SK-N-SH treated with all-trans-retinoic acid at 6 μM for 48 hours (cell line): ENCODE results near the gene EN1.

ENCODE experiments used
- ATAC-seq: fragments of 200-7000 bp; cut with Tn5 transposase; 3 replicates; pipeline ENCODE4 v1.9.1; 2020; ENCODE audit warnings: mild to moderate bottlenecking, moderate library complexity
- ARNTL ChIP-seq: fragments of 450-650 bp; formaldehyde crosslinking; IDR thresholded peaks from 2 replicates; pipeline ENCODE4 v1.5.0; 2020; ENCODE audit warnings: low read depth, mild to moderate bottlenecking, moderate library complexity, borderline replicate concordance
- BACH2 ChIP-seq: fragments of 250-450 bp; sonication (Bioruptor Pico); IDR thresholded peaks from 2 replicates; pipeline ENCODE4 v1.9.0; 2021; ENCODE audit warnings: mild to moderate bottlenecking, borderline replicate concordance
- CSDC2 ChIP-seq: fragments of 250-450 bp; sonication (Bioruptor Pico); IDR thresholded peaks from 2 replicates; pipeline ENCODE4 v1.5.0; 2020; ENCODE audit warnings: mild to moderate bottlenecking, moderate library complexity
- CSRNP3 ChIP-seq: fragments of 250-450 bp; sonication (Bioruptor Pico); IDR thresholded peaks from 2 replicates; pipeline ENCODE4 v1.5.1; 2021; ENCODE audit warnings: mild to moderate bottlenecking, moderate library complexity
- ESRRG ChIP-seq: fragments of 250-450 bp; sonication (Bioruptor Pico); IDR thresholded peaks from 2 replicates; pipeline ENCODE4 v1.6.1; 2021; ENCODE audit warnings: mild to moderate bottlenecking
- GLIS3 ChIP-seq: fragments of 250-450 bp; sonication (Bioruptor Pico); IDR thresholded peaks from 2 replicates; pipeline ENCODE4 v1.5.0; 2020; ENCODE audit warnings: mild to moderate bottlenecking, moderate library complexity
- ISL1 ChIP-seq: fragments of 250-450 bp; sonication (Bioruptor Pico); IDR thresholded peaks from 2 replicates; pipeline ENCODE4 v2.1.2; 2022; ENCODE audit warnings: mild to moderate bottlenecking, moderate library complexity
- OSR1 ChIP-seq: fragments of 250-450 bp; sonication (Bioruptor Pico); IDR thresholded peaks from 2 replicates; pipeline ENCODE4 v1.8.0; 2022; ENCODE audit warnings: moderate library complexity, mild to moderate bottlenecking, inconsistent platforms
- PPARA ChIP-seq: fragments of 250-450 bp; sonication (Bioruptor Pico); IDR thresholded peaks from 2 replicates; pipeline ENCODE4 v1.5.0; 2020; ENCODE audit warnings: mild to moderate bottlenecking, borderline replicate concordance
- RARB ChIP-seq: fragments of 250-450 bp; sonication (Bioruptor Pico); IDR thresholded peaks from 2 replicates; pipeline ENCODE4 v1.8.0; 2021; ENCODE audit warnings: mild to moderate bottlenecking, moderate library complexity
- SNAI2 ChIP-seq: fragments of 250-450 bp; sonication (Bioruptor Pico); IDR thresholded peaks from 2 replicates; pipeline ENCODE4 v1.5.0; 2020; ENCODE audit warnings: mild to moderate bottlenecking, moderate library complexity
- TCF4 ChIP-seq: fragments of 250-450 bp; sonication (Bioruptor Pico); IDR thresholded peaks from 2 replicates; pipeline ENCODE4 v1.8.0; 2021; ENCODE audit warnings: mild to moderate bottlenecking, moderate library complexity, borderline replicate concordance
- TOX ChIP-seq: fragments of 250-450 bp; sonication (Bioruptor Pico); IDR thresholded peaks from 2 replicates; pipeline ENCODE4 v1.8.0; 2021; ENCODE audit warnings: mild to moderate bottlenecking, moderate library complexity, borderline replicate concordance
- TSHZ2 ChIP-seq: fragments of 250-450 bp; sonication (Bioruptor Pico); IDR thresholded peaks from 2 replicates; pipeline ENCODE4 v1.5.0; 2020; ENCODE audit warnings: mild to moderate bottlenecking, moderate library complexity
- ZC3H10 ChIP-seq: fragments of 250-450 bp; sonication (Bioruptor Pico); IDR thresholded peaks from 2 replicates; pipeline ENCODE4 v1.5.1; 2021; ENCODE audit warnings: mild to moderate bottlenecking, moderate library complexity
- ZFP3 ChIP-seq: fragments of 250-450 bp; sonication (Bioruptor Pico); IDR thresholded peaks from 2 replicates; pipeline ENCODE4 v1.5.0; 2020; ENCODE audit warnings: mild to moderate bottlenecking, moderate library complexity
- ZFP30 ChIP-seq: fragments of 450-650 bp; formaldehyde crosslinking; IDR thresholded peaks from 2 replicates; pipeline ENCODE4 v1.5.0; 2022; ENCODE audit warnings: mild to moderate bottlenecking, moderate library complexity
- ZNF565 ChIP-seq: fragments of 450-650 bp; formaldehyde crosslinking; conservative IDR thresholded peaks from 2 replicates; pipeline ENCODE4 v1.5.0; 2020; ENCODE audit warnings: low read depth, mild to moderate bottlenecking, moderate library complexity
- ZNF70 ChIP-seq: fragments of 450-650 bp; formaldehyde crosslinking; IDR thresholded peaks from 2 replicates; pipeline ENCODE4 v1.5.0; 2020; ENCODE audit warnings: mild to moderate bottlenecking, moderate library complexity
- ZNF8 ChIP-seq: fragments of 450-650 bp; formaldehyde crosslinking; IDR thresholded peaks from 2 replicates; pipeline ENCODE4 v1.5.0; 2020; ENCODE audit warnings: mild to moderate bottlenecking, moderate library complexity
- TF ChIP-seq, protein P1 (sequence below): fragments of 250-450 bp; sonication (Bioruptor Pico); IDR thresholded peaks from 2 replicates; pipeline ENCODE4 v1.5.1; 2020; ENCODE audit warnings: low read depth, mild to moderate bottlenecking, moderate library complexity
- TF ChIP-seq, protein P2 (sequence below): fragments of 250-450 bp; sonication (Bioruptor Pico); IDR thresholded peaks from 2 replicates; pipeline ENCODE4 v1.8.0; 2020; ENCODE audit warnings: mild to moderate bottlenecking, moderate library complexity, borderline replicate concordance

EN1 gene

DNA sequence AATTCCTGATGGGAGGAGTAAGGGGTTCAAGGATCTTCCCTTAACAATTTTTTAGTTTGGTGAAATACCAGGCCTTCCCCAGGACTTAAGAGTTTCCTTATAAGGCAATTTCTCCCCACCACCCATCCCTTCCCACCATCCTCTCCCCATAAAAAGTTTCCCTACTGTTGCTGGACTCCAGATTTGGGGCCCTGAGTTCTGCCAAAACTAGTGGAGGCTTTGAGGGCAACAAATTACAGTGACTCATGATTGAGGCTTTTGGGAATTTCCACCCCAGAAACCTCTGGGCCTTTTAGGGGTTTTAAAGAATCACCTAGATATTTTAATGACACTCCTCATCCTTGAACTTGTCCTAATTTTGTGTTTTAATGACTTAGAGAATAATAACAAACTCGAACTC, 14.3 kb upstream of the EN1 start:
- ATAC-seq = no peak
- TF ChIP-seq ZNF565 (CRISPR knock-in tag) = no peak
- TF ChIP-seq ISL1 (CRISPR knock-in tag) = no peak
- TF ChIP-seq TSHZ2 (CRISPR knock-in tag) = no peak
- no peak for TF ChIP-seq ZFP30 (CRISPR knock-in tag)
- TF ChIP-seq, protein P1, sequence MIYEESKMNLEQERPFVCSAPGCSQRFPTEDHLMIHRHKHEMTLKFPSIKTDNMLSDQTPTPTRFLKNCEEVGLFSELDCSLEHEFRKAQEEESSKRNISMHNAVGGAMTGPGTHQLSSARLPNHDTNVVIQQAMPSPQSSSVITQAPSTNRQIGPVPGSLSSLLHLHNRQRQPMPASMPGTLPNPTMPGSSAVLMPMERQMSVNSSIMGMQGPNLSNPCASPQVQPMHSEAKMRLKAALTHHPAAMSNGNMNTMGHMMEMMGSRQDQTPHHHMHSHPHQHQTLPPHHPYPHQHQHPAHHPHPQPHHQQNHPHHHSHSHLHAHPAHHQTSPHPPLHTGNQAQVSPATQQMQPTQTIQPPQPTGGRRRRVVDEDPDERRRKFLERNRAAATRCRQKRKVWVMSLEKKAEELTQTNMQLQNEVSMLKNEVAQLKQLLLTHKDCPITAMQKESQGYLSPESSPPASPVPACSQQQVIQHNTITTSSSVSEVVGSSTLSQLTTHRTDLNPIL = no peak
- TF ChIP-seq ZFP3 (CRISPR knock-in tag) = no peak
- no peak for TF ChIP-seq CSDC2 (CRISPR knock-in tag)
- TF ChIP-seq BACH2 (CRISPR knock-in tag) = no peak
- no peak for TF ChIP-seq ZC3H10 (CRISPR knock-in tag)
- TF ChIP-seq, protein P2, sequence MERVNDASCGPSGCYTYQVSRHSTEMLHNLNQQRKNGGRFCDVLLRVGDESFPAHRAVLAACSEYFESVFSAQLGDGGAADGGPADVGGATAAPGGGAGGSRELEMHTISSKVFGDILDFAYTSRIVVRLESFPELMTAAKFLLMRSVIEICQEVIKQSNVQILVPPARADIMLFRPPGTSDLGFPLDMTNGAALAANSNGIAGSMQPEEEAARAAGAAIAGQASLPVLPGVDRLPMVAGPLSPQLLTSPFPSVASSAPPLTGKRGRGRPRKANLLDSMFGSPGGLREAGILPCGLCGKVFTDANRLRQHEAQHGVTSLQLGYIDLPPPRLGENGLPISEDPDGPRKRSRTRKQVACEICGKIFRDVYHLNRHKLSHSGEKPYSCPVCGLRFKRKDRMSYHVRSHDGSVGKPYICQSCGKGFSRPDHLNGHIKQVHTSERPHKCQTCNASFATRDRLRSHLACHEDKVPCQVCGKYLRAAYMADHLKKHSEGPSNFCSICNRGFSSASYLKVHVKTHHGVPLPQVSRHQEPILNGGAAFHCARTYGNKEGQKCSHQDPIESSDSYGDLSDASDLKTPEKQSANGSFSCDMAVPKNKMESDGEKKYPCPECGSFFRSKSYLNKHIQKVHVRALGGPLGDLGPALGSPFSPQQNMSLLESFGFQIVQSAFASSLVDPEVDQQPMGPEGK (CRISPR knock-in tag) = no peak
- TF ChIP-seq PPARA = no peak
- TF ChIP-seq TCF4 (CRISPR knock-in tag) = no peak
- TF ChIP-seq RARB = no peak
- TF ChIP-seq ZNF70 (CRISPR knock-in tag) = no peak
- TF ChIP-seq ARNTL = no peak
- no peak for TF ChIP-seq SNAI2 (CRISPR knock-in tag)
- TF ChIP-seq CSRNP3 (CRISPR knock-in tag) = no peak
- TF ChIP-seq ESRRG (CRISPR knock-in tag) = no peak
- no peak for TF ChIP-seq ZNF8 (CRISPR knock-in tag)

DNA sequence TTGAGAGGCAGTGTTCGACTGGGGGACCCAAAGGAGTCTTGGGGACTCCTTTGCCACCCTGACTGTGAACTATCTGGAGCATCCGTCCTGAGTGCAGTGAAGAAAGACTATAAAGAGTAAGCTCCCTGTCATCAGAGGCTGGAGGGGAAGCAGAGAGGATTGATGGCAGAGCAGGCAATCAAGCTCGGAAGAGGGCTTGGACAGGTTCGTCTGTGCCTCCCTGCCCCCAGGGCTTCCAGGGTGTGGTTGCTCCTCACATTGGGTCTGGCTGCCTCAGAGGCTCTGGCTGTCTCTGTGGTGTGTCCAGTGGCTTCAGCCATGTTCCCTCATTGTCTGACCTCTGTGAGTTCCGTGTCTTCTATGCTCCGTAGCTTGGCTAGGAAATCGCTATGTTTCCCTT, 13.8 kb upstream of the EN1 start:
- no peak for ATAC-seq
- TF ChIP-seq OSR1 (CRISPR knock-in tag) (no peak), SNAI2 (CRISPR knock-in tag) (no peak), TOX (CRISPR knock-in tag) (no peak), GLIS3 (CRISPR knock-in tag) (no peak), ZFP30 (CRISPR knock-in tag) (no peak), TCF4 (CRISPR knock-in tag) (no peak), ZNF70 (CRISPR knock-in tag) (no peak), CSDC2 (CRISPR knock-in tag) (no peak)
- TF ChIP-seq, protein P2 (CRISPR knock-in tag) = no peak

DNA sequence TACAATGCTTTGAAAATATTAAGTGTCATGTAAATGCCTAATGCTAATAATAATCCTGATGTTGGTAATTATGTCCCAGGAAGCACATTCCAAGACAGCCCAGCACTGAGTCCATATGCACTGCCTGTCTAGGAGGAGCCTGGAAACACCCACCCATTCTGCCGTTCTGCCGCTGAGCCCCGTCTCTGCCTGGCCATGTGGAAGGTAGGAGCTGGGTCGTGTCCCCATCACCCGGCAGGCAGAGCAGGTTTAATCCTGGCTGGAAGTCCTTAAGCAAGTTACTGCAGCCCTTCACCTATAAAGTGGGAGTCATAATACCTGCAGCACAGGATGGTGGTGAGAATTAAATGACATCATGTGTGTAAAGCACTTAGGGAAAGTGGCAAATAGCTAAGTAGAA, 13.1 kb upstream of the EN1 start:
- no peak for TF ChIP-seq ZC3H10 (CRISPR knock-in tag)
- TF ChIP-seq CSDC2 (CRISPR knock-in tag) = no peak
- TF ChIP-seq ARNTL = no peak
- no peak for TF ChIP-seq TCF4 (CRISPR knock-in tag)
- TF ChIP-seq TSHZ2 (CRISPR knock-in tag) = no peak
- TF ChIP-seq ZNF8 (CRISPR knock-in tag) = no peak
- TF ChIP-seq CSRNP3 (CRISPR knock-in tag) = no peak
- TF ChIP-seq BACH2 (CRISPR knock-in tag) = no peak
- TF ChIP-seq ZNF565 (CRISPR knock-in tag) = no peak
- no peak for TF ChIP-seq RARB
- TF ChIP-seq OSR1 (CRISPR knock-in tag) = no peak
- ATAC-seq = no peak
